Activated CD4-positive, alpha-beta T cell treated with anti-CD3 and anti-CD28 coated beads, Interleukin-2, amount 10 ng/mL, durations not matched to agents 7 days and 5 days (primary cell): ENCODE measurements around the gene NT5DC4. TPM values are rescaled to one million over a fixed set of nuclear protein-coding genes. Genes with fewer than 3 reads are reported as not detected.
"Not testable (repeated sequence)": the region's sequence is repeated elsewhere in the genome, so short reads cannot be mapped to it uniquely, and the experiment has no call there.

Experiments
- CTCF ChIA-PET: fragments of 350-600 bp; sonication (Branson Sonifier 250); formaldehyde crosslinking; loops from one replicate; lab custom pipeline; 2021; ENCODE audit warnings: antibody characterized with exemption; lab: Charles Lee
- POLR2A ChIA-PET: fragments of 350-600 bp; sonication (Branson Sonifier 250); formaldehyde crosslinking; loops from one replicate; lab custom pipeline; 2021; ENCODE audit warnings: antibody characterized with exemption; lab: Charles Lee
- DNase-seq: peaks from one replicate; pipeline ENCODE4 v3.0.0-alpha.2; 2020
- H3K27ac Mint-ChIP-seq: one replicate; pipeline ENCODE4 v1.8.0; 2021; ENCODE audit warnings: mild to moderate bottlenecking, moderate library complexity, mixed read lengths
- H3K27me3 Mint-ChIP-seq: one replicate; pipeline ENCODE4 v1.8.0; 2021; ENCODE audit warnings: mixed read lengths
- H3K36me3 Mint-ChIP-seq: one replicate; pipeline ENCODE4 v1.8.0; 2021; ENCODE audit warnings: low read depth, mixed read lengths
- H3K4me1 Mint-ChIP-seq: one replicate; pipeline ENCODE4 v1.8.0; 2021; ENCODE audit warnings: mixed read lengths
- H3K4me3 Mint-ChIP-seq: one replicate; pipeline ENCODE4 v1.8.0; 2021; ENCODE audit warnings: mild to moderate bottlenecking, moderate library complexity, mixed read lengths
- H3K9me3 Mint-ChIP-seq: one replicate; pipeline ENCODE4 v1.8.0; 2021; ENCODE audit warnings: mixed read lengths
- total RNA-seq, 2 experiments: library from RNA; stranded (reverse); gene quantifications; one replicate each; pipeline ENCODE4 v1.2.3, GENCODE V29; 2021

NT5DC4 gene
- total RNA-seq, 2 experiments from 2014 or later, result not detected

- DNase-seq, result no peak
- H3K27ac Mint-ChIP-seq, result no peak overlapping the region
- no peak overlapping the region for H3K4me3 Mint-ChIP-seq
- H3K9me3 Mint-ChIP-seq, result peaks cover 4% of the 10 kb centered on the region
- ChIA-PET POLR2A (no interaction called here), CTCF (interaction anchor here (1.0 kb wide), 1 partner anchor 12 kb away, joined by 3 read pairs; no protein-coding TSS in a partner anchor)
- H3K4me1 Mint-ChIP-seq, result peaks cover 9% of the 10 kb centered on the region
- H3K36me3 Mint-ChIP-seq, result no peaks in the 10 kb centered on the region
- peaks cover 25% of the 10 kb centered on the region for H3K27me3 Mint-ChIP-seq
These were observed 5.8 kb upstream of the NT5DC4 start for GRCh38 chr2:112714836-112715631.

- H3K9me3 Mint-ChIP-seq, POLR2A ChIA-PET, H3K4me1 Mint-ChIP-seq, H3K36me3 Mint-ChIP-seq, H3K27ac Mint-ChIP-seq, H3K4me3 Mint-ChIP-seq, DNase-seq: not testable (repeated sequence)
- CTCF ChIA-PET, result interaction anchor here (1.0 kb wide), 1 partner anchor 11 kb away, joined by 3 read pairs; no protein-coding TSS in a partner anchor
- peaks cover 24% of the 10 kb centered on the region for H3K27me3 Mint-ChIP-seq
These were observed 4.7 kb upstream of the NT5DC4 start for GRCh38 chr2:112716094-112716493.

- peaks cover 21% of the 10 kb centered on the region for H3K27me3 Mint-ChIP-seq
- H3K4me3 Mint-ChIP-seq, H3K4me1 Mint-ChIP-seq, H3K36me3 Mint-ChIP-seq, CTCF ChIA-PET, H3K9me3 Mint-ChIP-seq, H3K27ac Mint-ChIP-seq, DNase-seq, POLR2A ChIA-PET: not testable (repeated sequence)
These were observed 3.9 kb upstream of the NT5DC4 start for GRCh38 chr2:112716826-112717352.

GRCh38 chr2:112718863-112719370 is 1.9 kb upstream of the NT5DC4 start:
- Mint-ChIP-seq H3K27ac (no peak overlapping the region), H3K36me3 (no peaks in the 10 kb centered on the region), H3K4me1 (no peaks in the 10 kb centered on the region), H3K4me3 (no peak overlapping the region), H3K27me3 (peaks cover 17% of the 10 kb centered on the region), H3K9me3 (peaks cover 4% of the 10 kb centered on the region)
- DNase-seq, result no peak
- ChIA-PET CTCF (interaction anchor here (0.6 to 1.1 kb wide), 3 partner anchors 92 to 777 kb away, joined by 3 to 9 read pairs (median 5); no protein-coding TSS in a partner anchor), POLR2A (no interaction called here)

- Mint-ChIP-seq H3K9me3 (peaks cover 4% of the 10 kb centered on the region), H3K27ac (no peak overlapping the region), H3K4me1 (peaks cover 10% of the 10 kb centered on the region), H3K36me3 (no peaks in the 10 kb centered on the region), H3K4me3 (no peak overlapping the region), H3K27me3 (peaks cover 12% of the 10 kb centered on the region)
- CTCF ChIA-PET, result interaction anchor here (1.3 to 7.7 kb wide), 3 partner anchors 14 to 121 kb away, joined by 3 to 97 read pairs (median 62); no protein-coding TSS in a partner anchor
- no peak for DNase-seq
- POLR2A ChIA-PET, result no interaction called here
These were observed 1.2 kb downstream of the NT5DC4 start for GRCh38 chr2:112721819-112722522.

GRCh38 chr2:112722816-112723546 is 2.2 kb downstream of the NT5DC4 start:
- ChIA-PET CTCF (interaction anchor here (1.3 to 7.7 kb wide), 4 partner anchors 11 to 122 kb away, joined by 3 to 97 read pairs (median 38); no protein-coding TSS in a partner anchor), POLR2A (no interaction called here)
- peaks cover 10% of the 10 kb centered on the region for H3K27me3 Mint-ChIP-seq
- H3K4me3 Mint-ChIP-seq, result no peak overlapping the region
- peak overlapping the region; percentile 25 for H3K27ac Mint-ChIP-seq
- H3K4me1 Mint-ChIP-seq, result peaks cover 15% of the 10 kb centered on the region
- no peaks in the 10 kb centered on the region for H3K9me3 Mint-ChIP-seq
- no peaks in the 10 kb centered on the region for H3K36me3 Mint-ChIP-seq
- no peak for DNase-seq

GRCh38 chr2:112723547-112723940 is 2.7 kb downstream of the NT5DC4 start:
- Mint-ChIP-seq H3K27me3 (peaks cover 13% of the 10 kb centered on the region), H3K36me3 (no peaks in the 10 kb centered on the region), H3K27ac (no peak overlapping the region), H3K4me1 (peaks cover 21% of the 10 kb centered on the region), H3K4me3 (no peak overlapping the region), H3K9me3 (no peaks in the 10 kb centered on the region)
- ChIA-PET CTCF (interaction anchor here (1.3 to 7.7 kb wide), 5 partner anchors 11 to 242 kb away, joined by 3 to 97 read pairs (median 14); no protein-coding TSS in a partner anchor), POLR2A (no interaction called here)
- DNase-seq, result no peak

GRCh38 chr2:112723995-112724394 is 3.2 kb downstream of the NT5DC4 start:
- H3K27me3 Mint-ChIP-seq, result peaks cover 10% of the 10 kb centered on the region
- DNase-seq, result no peak
- ChIA-PET POLR2A (no interaction called here), CTCF (interaction anchor here (0.8 to 7.7 kb wide), 11 partner anchors 12 to 243 kb away, joined by 3 to 97 read pairs (median 6); no protein-coding TSS in a partner anchor)
- H3K27ac Mint-ChIP-seq, result no peak overlapping the region
- no peaks in the 10 kb centered on the region for H3K36me3 Mint-ChIP-seq
- H3K4me3 Mint-ChIP-seq, result no peak overlapping the region
- H3K4me1 Mint-ChIP-seq, result peaks cover 21% of the 10 kb centered on the region
- no peaks in the 10 kb centered on the region for H3K9me3 Mint-ChIP-seq

GRCh38 chr2:112724591-112725525 is 4.0 kb downstream of the NT5DC4 start:
- DNase-seq, result peak; percentile 11
- H3K36me3 Mint-ChIP-seq, result no peaks in the 10 kb centered on the region
- no peak overlapping the region for H3K27ac Mint-ChIP-seq
- H3K9me3 Mint-ChIP-seq, result no peaks in the 10 kb centered on the region
- no peak overlapping the region for H3K4me3 Mint-ChIP-seq
- POLR2A ChIA-PET, result no interaction called here
- CTCF ChIA-PET, result interaction anchor here (0.8 to 7.7 kb wide), 23 partner anchors 12 to 244 kb away, joined by 3 to 97 read pairs (median 5); partner anchors contain the start of genes CHCHD5 and SLC20A1
- H3K27me3 Mint-ChIP-seq, result peaks cover 10% of the 10 kb centered on the region
- H3K4me1 Mint-ChIP-seq, result peaks cover 21% of the 10 kb centered on the region

- CTCF ChIA-PET, result interaction anchor here (0.6 to 7.7 kb wide), 36 partner anchors 8 to 838 kb away, joined by 3 to 97 read pairs (median 4); partner anchors contain the start of genes CHCHD5 and SLC20A1
- H3K4me1 Mint-ChIP-seq, result peaks cover 21% of the 10 kb centered on the region
- H3K36me3 Mint-ChIP-seq, result no peaks in the 10 kb centered on the region
- POLR2A ChIA-PET, result no interaction called here
- H3K4me3 Mint-ChIP-seq, result no peak overlapping the region
- peaks cover 7% of the 10 kb centered on the region for H3K27me3 Mint-ChIP-seq
- H3K9me3 Mint-ChIP-seq, result no peaks in the 10 kb centered on the region
- no peak for DNase-seq
- peak overlapping the region; percentile 74 for H3K27ac Mint-ChIP-seq
These were observed 5.0 kb downstream of the NT5DC4 start for GRCh38 chr2:112725545-112726457.
